ENCODE measurements around the gene ZFYVE19.

DNA sequence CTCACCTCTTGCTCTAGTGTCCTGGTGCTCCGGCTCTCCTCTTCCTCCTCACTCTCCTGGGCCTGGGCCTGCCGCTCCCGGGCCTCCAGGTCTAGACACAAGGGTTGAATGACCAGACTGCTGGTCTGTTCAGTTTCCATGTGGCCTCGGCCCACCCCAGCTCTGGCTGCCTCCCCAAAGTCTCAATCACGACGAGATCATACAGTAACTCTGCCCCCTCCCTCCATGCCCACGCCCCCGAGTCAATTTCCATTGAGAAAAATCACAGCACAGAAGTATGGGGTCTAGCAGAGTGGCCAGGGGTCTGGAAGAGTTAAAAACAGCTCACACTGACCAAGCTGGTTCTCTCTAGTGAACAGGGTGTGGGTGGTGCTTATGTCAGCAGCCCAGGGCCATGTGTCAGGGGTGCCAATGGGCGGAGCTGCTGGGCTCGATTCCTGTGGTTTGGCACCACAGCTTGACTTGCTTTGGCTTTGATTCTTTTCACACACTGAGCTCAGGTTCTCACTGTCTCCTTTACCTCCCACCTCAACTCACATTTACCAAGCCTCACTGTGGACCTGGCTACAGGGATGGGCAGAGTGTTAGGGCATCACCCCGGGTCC, 30.2 kb upstream of the ZFYVE19 start:
- no peak for TF ChIP-seq POLR2A (IDR thresholded peaks at IDR 0.05)
- TF ChIP-seq, protein P1, sequence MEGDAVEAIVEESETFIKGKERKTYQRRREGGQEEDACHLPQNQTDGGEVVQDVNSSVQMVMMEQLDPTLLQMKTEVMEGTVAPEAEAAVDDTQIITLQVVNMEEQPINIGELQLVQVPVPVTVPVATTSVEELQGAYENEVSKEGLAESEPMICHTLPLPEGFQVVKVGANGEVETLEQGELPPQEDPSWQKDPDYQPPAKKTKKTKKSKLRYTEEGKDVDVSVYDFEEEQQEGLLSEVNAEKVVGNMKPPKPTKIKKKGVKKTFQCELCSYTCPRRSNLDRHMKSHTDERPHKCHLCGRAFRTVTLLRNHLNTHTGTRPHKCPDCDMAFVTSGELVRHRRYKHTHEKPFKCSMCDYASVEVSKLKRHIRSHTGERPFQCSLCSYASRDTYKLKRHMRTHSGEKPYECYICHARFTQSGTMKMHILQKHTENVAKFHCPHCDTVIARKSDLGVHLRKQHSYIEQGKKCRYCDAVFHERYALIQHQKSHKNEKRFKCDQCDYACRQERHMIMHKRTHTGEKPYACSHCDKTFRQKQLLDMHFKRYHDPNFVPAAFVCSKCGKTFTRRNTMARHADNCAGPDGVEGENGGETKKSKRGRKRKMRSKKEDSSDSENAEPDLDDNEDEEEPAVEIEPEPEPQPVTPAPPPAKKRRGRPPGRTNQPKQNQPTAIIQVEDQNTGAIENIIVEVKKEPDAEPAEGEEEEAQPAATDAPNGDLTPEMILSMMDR (IDR thresholded peaks at IDR 0.05): peak in 1 of 6 experiments; percentile 11
